GM23338 (cell line): ENCODE measurements around the gene RABGAP1L. TPM values are rescaled to one million over a fixed set of nuclear protein-coding genes. Genes with fewer than 3 reads are reported as not detected.

Experiments used
- ATAC-seq: fragments of 200-7000 bp; cut with Tn5 transposase; 3 replicates; pipeline ENCODE4 v1.9.1; 2020
- DNase-seq: peaks from one replicate; pipeline ENCODE4 v3.0.0-alpha.2; 2015; ENCODE audit warnings: low spot score
- H2AFZ ChIP-seq: fragments of 200-600 bp; sonication (generic); 2 replicates; pipeline ENCODE4 v1.8.0; 2016; ENCODE audit warnings: antibody characterized with exemption, mild to moderate bottlenecking, moderate library complexity
- H3F3A ChIP-seq: fragments of 200-600 bp; sonication (generic); replicated peaks from 2 replicates; pipeline ENCODE4 v1.8.0; 2017; ENCODE audit warnings: antibody characterized with exemption, mixed run types, low read depth
- H3K27ac ChIP-seq: fragments of 200-600 bp; sonication (generic); 2 replicates; pipeline ENCODE4 v1.6.1; 2016; ENCODE audit warnings: low read depth
- H3K27me3 ChIP-seq: fragments of 200-600 bp; sonication (generic); 2 replicates; pipeline ENCODE4 v1.8.0; 2016; ENCODE audit warnings: mild to moderate bottlenecking, mixed run types, moderate library complexity; ENCODE audit not compliant: insufficient read depth
- H3K36me3 ChIP-seq: fragments of 200-600 bp; sonication (generic); 2 replicates; pipeline ENCODE4 v1.8.0; 2016; ENCODE audit warnings: mild to moderate bottlenecking; ENCODE audit not compliant: insufficient read depth
- H3K4me1 ChIP-seq: fragments of 200-600 bp; sonication (generic); 2 replicates; pipeline ENCODE4 v1.8.0; 2016; ENCODE audit warnings: mild to moderate bottlenecking, moderate library complexity; ENCODE audit not compliant: insufficient read depth
- H3K4me2 ChIP-seq: fragments of 200-600 bp; sonication (generic); 2 replicates; pipeline ENCODE4 v1.7.1; 2017; ENCODE audit warnings: mixed run types
- H3K4me3 ChIP-seq: fragments of 200-600 bp; sonication (generic); 2 replicates; pipeline ENCODE4 v1.6.1; 2016; ENCODE audit warnings: mixed run types
- H3K79me2 ChIP-seq: fragments of 200-600 bp; sonication (generic); replicated peaks from 2 replicates; pipeline ENCODE4 v1.8.0; 2017; ENCODE audit warnings: mild to moderate bottlenecking; ENCODE audit not compliant: insufficient read depth
- H3K9me2 ChIP-seq: fragments of 200-600 bp; sonication (generic); 2 replicates; pipeline ENCODE4 v1.8.0; 2017; ENCODE audit not compliant: insufficient read depth
- H4K20me1 ChIP-seq: fragments of 200-600 bp; sonication (generic); replicated peaks from 2 replicates; pipeline ENCODE4 v1.8.0; 2017; ENCODE audit warnings: mild to moderate bottlenecking; ENCODE audit not compliant: insufficient read depth
- H3K27ac Mint-ChIP-seq: 2 replicates; pipeline ENCODE4 v1.8.0; 2020; ENCODE audit warnings: inconsistent platforms, mild to moderate bottlenecking, moderate library complexity, mixed read lengths
- H3K27me3 Mint-ChIP-seq: 3 replicates; pipeline ENCODE4 v1.8.0; 2022; ENCODE audit warnings: low read depth, mild to moderate bottlenecking, moderate library complexity, mixed read lengths, inconsistent platforms; ENCODE audit not compliant: insufficient read depth, poor library complexity
- H3K36me3 Mint-ChIP-seq: 3 replicates; pipeline ENCODE4 v1.8.0; 2021; ENCODE audit warnings: low read depth, mild to moderate bottlenecking, inconsistent platforms, moderate library complexity, mixed read lengths
- H3K4me1 Mint-ChIP-seq: 3 replicates; pipeline ENCODE4 v1.8.0; 2020; ENCODE audit warnings: mild to moderate bottlenecking, inconsistent platforms, mixed read lengths
- H3K4me3 Mint-ChIP-seq: 3 replicates; pipeline ENCODE4 v1.8.0; 2021; ENCODE audit warnings: moderate library complexity, mild to moderate bottlenecking, inconsistent platforms, mixed read lengths
- H3K9me3 Mint-ChIP-seq: 3 replicates; pipeline ENCODE4 v1.8.0; 2020; ENCODE audit warnings: moderate library complexity, mild to moderate bottlenecking, inconsistent platforms, mixed read lengths
- CREB1 ChIP-seq: fragments of 250-450 bp; sonication (Bioruptor Pico); IDR thresholded peaks from 2 replicates; pipeline ENCODE4 v1.5.0; 2020; ENCODE audit warnings: low read depth, mild to moderate bottlenecking, moderate library complexity
- CTCF ChIP-seq, 2 experiments: fragments of 200-600 bp in 1 of 2; sonication (generic) in 1 of 2; conservative IDR thresholded peaks; 2 replicates each; pipeline versions ENCODE4 v1.5.1 to v1.6.1; 2016 to 2017; ENCODE audit warnings: antibody characterized with exemption in 2 of 2, low read depth in 2 of 2, mild to moderate bottlenecking in 2 of 2, moderate library complexity in 1 of 2
- EZH2 ChIP-seq: fragments of 200-600 bp; sonication (generic); IDR thresholded peaks from one replicate; pipeline ENCODE4 v1.8.0; 2017; ENCODE audit warnings: antibody characterized with exemption, mild to moderate bottlenecking, low read depth; ENCODE audit not compliant: unreplicated experiment
- EZH2phosphoT487 ChIP-seq: fragments of 200-600 bp; sonication (generic); IDR thresholded peaks from one replicate; pipeline ENCODE4 v1.8.1; 2018; ENCODE audit warnings: antibody characterized with exemption; ENCODE audit not compliant: unreplicated experiment
- NANOG ChIP-seq: IDR thresholded peaks from 2 replicates; pipeline ENCODE4 v1.6.1; 2016; ENCODE audit warnings: antibody characterized with exemption, borderline replicate concordance
- POLR2AphosphoS5 ChIP-seq: IDR thresholded peaks from 2 replicates; pipeline ENCODE4 v1.6.1; 2016; ENCODE audit warnings: antibody characterized with exemption, low read depth
- polyA plus RNA-seq: library from polyadenylated mRNA; unstranded; fragments of >200 nt; fragmentation: Nextera tagmentation; extraction: Ambion mirVana; gene quantifications from 2 replicates; pipeline ENCODE4 v1.2.1, GENCODE V29; 2016
- total RNA-seq: library from RNA; depleted of rRNA; stranded (reverse); fragments of >200 nt; shearing (Covaris generic); gene quantifications from 2 replicates; pipeline ENCODE4 v1.2.3, GENCODE V29; 2014
- TF ChIP-seq, protein P1 (sequence below): IDR thresholded peaks from one replicate; pipeline ENCODE4 v1.6.1; 2018; ENCODE audit warnings: antibody characterized with exemption; ENCODE audit not compliant: unreplicated experiment
- TF ChIP-seq, protein P2 (sequence below): fragments of 250-450 bp; sonication (Bioruptor Pico); IDR thresholded peaks from 2 replicates; pipeline ENCODE4 v1.5.0; 2020; ENCODE audit warnings: mild to moderate bottlenecking, moderate library complexity

Gene RABGAP1L
- total and polyA plus RNA-seq, 2 experiments from 2014 or later, result 83.2 to 136 TPM

DNA sequence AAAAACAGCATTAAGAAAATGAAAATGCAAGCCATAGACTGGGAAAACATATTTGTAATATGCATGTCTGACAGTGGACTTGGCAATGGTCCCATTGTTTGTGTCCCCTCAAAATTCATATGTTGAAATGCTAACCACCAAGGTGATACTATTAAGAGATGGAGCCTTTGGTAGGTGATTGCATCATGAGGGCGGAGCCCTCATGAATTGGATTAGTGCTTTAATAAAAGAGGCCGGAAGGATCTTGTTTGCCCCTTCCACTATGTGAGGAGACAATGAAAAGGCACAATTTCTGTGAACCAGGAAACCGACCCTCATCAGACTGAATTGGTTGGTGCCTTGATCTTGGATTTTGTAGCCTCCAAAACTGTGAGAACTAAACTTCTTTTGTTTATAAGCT, 520.8 kb downstream of the RABGAP1L start (continued):
- TF ChIP-seq, protein P1, sequence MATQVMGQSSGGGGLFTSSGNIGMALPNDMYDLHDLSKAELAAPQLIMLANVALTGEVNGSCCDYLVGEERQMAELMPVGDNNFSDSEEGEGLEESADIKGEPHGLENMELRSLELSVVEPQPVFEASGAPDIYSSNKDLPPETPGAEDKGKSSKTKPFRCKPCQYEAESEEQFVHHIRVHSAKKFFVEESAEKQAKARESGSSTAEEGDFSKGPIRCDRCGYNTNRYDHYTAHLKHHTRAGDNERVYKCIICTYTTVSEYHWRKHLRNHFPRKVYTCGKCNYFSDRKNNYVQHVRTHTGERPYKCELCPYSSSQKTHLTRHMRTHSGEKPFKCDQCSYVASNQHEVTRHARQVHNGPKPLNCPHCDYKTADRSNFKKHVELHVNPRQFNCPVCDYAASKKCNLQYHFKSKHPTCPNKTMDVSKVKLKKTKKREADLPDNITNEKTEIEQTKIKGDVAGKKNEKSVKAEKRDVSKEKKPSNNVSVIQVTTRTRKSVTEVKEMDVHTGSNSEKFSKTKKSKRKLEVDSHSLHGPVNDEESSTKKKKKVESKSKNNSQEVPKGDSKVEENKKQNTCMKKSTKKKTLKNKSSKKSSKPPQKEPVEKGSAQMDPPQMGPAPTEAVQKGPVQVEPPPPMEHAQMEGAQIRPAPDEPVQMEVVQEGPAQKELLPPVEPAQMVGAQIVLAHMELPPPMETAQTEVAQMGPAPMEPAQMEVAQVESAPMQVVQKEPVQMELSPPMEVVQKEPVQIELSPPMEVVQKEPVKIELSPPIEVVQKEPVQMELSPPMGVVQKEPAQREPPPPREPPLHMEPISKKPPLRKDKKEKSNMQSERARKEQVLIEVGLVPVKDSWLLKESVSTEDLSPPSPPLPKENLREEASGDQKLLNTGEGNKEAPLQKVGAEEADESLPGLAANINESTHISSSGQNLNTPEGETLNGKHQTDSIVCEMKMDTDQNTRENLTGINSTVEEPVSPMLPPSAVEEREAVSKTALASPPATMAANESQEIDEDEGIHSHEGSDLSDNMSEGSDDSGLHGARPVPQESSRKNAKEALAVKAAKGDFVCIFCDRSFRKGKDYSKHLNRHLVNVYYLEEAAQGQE, result no peak
- no peak for TF ChIP-seq EZH2phosphoT487
- TF ChIP-seq EZH2, result no peak

- Histone ChIP-seq H3F3A (no peaks in the 10 kb centered on the region), H4K20me1 (no peaks in the 10 kb centered on the region), H3K4me1 (no peaks in the 10 kb centered on the region), H3K27me3 (no peaks in the 10 kb centered on the region), H3K27ac (no peak overlapping the region), H3K36me3 (no peaks in the 10 kb centered on the region), H3K79me2 (no peaks in the 10 kb centered on the region), H3K4me2 (no peak overlapping the region), H2AFZ (no peak overlapping the region), H3K9me2 (no peaks in the 10 kb centered on the region), H3K4me3 (no peak overlapping the region)
- Mint-ChIP-seq H3K4me3 (no peak overlapping the region), H3K27me3 (peaks cover 7% of the 10 kb centered on the region), H3K9me3 (no peaks in the 10 kb centered on the region; the same call in 2 of the 3 replicates), H3K36me3 (no peaks in the 10 kb centered on the region), H3K4me1 (peaks cover 8% of the 10 kb centered on the region; the same call in 1 of the 3 replicates), H3K27ac (no peak overlapping the region)
- TF ChIP-seq CREB1 (CRISPR knock-in tag), result no peak
- no peak for TF ChIP-seq NANOG
- no peak for TF ChIP-seq POLR2AphosphoS5
- TF ChIP-seq EZH2, result no peak
- no peak for TF ChIP-seq CTCF (conservative IDR thresholded peaks at IDR 0.05; ENCODE audit: low read depth in 2 of 2)
- TF ChIP-seq, protein P2, sequence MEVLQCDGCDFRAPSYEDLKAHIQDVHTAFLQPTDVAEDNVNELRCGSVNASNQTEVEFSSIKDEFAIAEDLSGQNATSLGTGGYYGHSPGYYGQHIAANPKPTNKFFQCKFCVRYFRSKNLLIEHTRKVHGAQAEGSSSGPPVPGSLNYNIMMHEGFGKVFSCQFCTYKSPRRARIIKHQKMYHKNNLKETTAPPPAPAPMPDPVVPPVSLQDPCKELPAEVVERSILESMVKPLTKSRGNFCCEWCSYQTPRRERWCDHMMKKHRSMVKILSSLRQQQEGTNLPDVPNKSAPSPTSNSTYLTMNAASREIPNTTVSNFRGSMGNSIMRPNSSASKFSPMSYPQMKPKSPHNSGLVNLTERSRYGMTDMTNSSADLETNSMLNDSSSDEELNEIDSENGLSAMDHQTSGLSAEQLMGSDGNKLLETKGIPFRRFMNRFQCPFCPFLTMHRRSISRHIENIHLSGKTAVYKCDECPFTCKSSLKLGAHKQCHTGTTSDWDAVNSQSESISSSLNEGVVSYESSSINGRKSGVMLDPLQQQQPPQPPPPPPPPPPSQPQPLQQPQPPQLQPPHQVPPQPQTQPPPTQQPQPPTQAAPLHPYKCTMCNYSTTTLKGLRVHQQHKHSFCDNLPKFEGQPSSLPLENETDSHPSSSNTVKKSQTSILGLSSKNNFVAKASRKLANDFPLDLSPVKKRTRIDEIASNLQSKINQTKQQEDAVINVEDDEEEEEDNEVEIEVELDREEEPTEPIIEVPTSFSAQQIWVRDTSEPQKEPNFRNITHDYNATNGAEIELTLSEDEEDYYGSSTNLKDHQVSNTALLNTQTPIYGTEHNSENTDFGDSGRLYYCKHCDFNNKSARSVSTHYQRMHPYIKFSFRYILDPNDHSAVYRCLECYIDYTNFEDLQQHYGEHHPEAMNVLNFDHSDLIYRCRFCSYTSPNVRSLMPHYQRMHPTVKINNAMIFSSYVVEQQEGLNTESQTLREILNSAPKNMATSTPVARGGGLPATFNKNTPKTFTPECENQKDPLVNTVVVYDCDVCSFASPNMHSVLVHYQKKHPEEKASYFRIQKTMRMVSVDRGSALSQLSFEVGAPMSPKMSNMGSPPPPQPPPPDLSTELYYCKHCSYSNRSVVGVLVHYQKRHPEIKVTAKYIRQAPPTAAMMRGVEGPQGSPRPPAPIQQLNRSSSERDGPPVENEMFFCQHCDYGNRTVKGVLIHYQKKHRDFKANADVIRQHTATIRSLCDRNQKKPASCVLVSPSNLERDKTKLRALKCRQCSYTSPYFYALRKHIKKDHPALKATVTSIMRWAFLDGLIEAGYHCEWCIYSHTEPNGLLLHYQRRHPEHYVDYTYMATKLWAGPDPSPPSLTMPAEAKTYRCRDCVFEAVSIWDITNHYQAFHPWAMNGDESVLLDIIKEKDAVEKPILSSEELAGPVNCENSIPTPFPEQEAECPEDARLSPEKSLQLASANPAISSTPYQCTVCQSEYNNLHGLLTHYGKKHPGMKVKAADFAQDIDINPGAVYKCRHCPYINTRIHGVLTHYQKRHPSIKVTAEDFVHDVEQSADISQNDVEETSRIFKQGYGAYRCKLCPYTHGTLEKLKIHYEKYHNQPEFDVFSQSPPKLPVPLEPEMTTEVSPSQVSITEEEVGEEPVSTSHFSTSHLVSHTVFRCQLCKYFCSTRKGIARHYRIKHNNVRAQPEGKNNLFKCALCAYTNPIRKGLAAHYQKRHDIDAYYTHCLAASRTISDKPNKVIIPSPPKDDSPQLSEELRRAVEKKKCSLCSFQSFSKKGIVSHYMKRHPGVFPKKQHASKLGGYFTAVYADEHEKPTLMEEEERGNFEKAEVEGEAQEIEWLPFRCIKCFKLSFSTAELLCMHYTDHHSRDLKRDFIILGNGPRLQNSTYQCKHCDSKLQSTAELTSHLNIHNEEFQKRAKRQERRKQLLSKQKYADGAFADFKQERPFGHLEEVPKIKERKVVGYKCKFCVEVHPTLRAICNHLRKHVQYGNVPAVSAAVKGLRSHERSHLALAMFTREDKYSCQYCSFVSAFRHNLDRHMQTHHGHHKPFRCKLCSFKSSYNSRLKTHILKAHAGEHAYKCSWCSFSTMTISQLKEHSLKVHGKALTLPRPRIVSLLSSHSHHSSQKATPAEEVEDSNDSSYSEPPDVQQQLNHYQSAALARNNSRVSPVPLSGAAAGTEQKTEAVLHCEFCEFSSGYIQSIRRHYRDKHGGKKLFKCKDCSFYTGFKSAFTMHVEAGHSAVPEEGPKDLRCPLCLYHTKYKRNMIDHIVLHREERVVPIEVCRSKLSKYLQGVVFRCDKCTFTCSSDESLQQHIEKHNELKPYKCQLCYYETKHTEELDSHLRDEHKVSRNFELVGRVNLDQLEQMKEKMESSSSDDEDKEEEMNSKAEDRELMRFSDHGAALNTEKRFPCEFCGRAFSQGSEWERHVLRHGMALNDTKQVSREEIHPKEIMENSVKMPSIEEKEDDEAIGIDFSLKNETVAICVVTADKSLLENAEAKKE (CRISPR knock-in tag), result no peak
- ATAC-seq, result no peak
- DNase-seq, result no peak
Measured at GRCh38 chr1:174682419-174683008, 523.2 kb downstream of the RABGAP1L start.
